Stimulated activated CD8-positive, alpha-beta memory T cell treated with anti-CD3 and anti-CD28 coated beads, Interleukin-15, amount 100 ng/mL, for 48 hours (primary cell): ENCODE data around the gene AURKA.
A peak's percentile ranks its signal among the peaks of the same experiment; 100 is the strongest.
"Not testable (repeated sequence)": the region's sequence is repeated elsewhere in the genome, so short reads cannot be mapped to it uniquely, and the experiment has no call there.

Experiments used
- DNase-seq, 2 donors: peaks; one replicate each; pipeline ENCODE4 v3.0.0-alpha.2; 2020; ENCODE audit warnings: low read depth in 2 of 2

The AURKA gene

GRCh38 chr20:56359212-56360132, 32.5 kb downstream of the AURKA start:
- no peak for DNase-seq

GRCh38 chr20:56358600-56359211, 33.3 kb downstream of the AURKA start, which contains the start of gene FAM210B:
FAM210B (plus strand) TSS chr20:56358974; CDS start chr20:56359006, 32 bp downstream.
- peak; percentile 77 for DNase-seq

- DNase-seq = no peak
Measured at GRCh38 chr20:56358070-56358469, 33.9 kb downstream of the AURKA start.

- no peak for DNase-seq
Measured at GRCh38 chr20:56353356-56353755, 38.7 kb downstream of the AURKA start.

- no peak for DNase-seq
Measured at GRCh38 chr20:56352345-56353055, 39.5 kb downstream of the AURKA start.

- DNase-seq = no peak
Measured at GRCh38 chr20:56350842-56351241, 41.2 kb downstream of the AURKA start.

GRCh38 chr20:56348746-56349145, 43.3 kb downstream of the AURKA start:
- DNase-seq = no peak

- DNase-seq = no peak
Measured at GRCh38 chr20:56348305-56348693, 43.7 kb downstream of the AURKA start.

- DNase-seq = no peak
Measured at GRCh38 chr20:56347628-56348304, 44.2 kb downstream of the AURKA start.

- no peak for DNase-seq
Measured at GRCh38 chr20:56345911-56346310, 46.1 kb downstream of the AURKA start.

GRCh38 chr20:56343861-56344381, 48.1 kb downstream of the AURKA start:
- peak; percentile 21 to 44 for DNase-seq

GRCh38 chr20:56342783-56343182, 49.2 kb downstream of the AURKA start:
- DNase-seq = no peak

- not testable (repeated sequence) for DNase-seq
Measured at GRCh38 chr20:56336709-56337108, 55.3 kb downstream of the AURKA start.

- DNase-seq = no peak
Measured at GRCh38 chr20:56328861-56329260, 63.2 kb downstream of the AURKA start.

- no peak for DNase-seq
Measured at GRCh38 chr20:56324806-56325205, 67.2 kb downstream of the AURKA start.

- DNase-seq = no peak
Measured at GRCh38 chr20:56323656-56324055, 68.4 kb downstream of the AURKA start.

GRCh38 chr20:56323206-56323605, 68.8 kb downstream of the AURKA start:
- no peak for DNase-seq

- DNase-seq = no peak
Measured at GRCh38 chr20:56322681-56323080, 69.3 kb downstream of the AURKA start.
